Natural killer cell (primary cell): ENCODE results near the gene BSDC1. TPM values are rescaled to one million over a fixed set of nuclear protein-coding genes. Genes with fewer than 3 reads are reported as not detected.

Experiments
- ATAC-seq, 3 donors: fragments of 150-1000 bp in 2 of 3; fragments of 200-7000 bp in 1 of 3; cut with Tn5 transposase; 1 replicate in 1 of 3; 2 replicates in 2 of 3; pipeline ENCODE4 v1.10.0; 2021; ENCODE audit warnings: mild to moderate bottlenecking in 2 of 3, moderate library complexity in 2 of 3
- DNase-seq, 2 donors: peaks; one replicate each; pipeline versions ENCODE4 v3.0.0 to v3.0.0-alpha.2; 2013 to 2021; ENCODE audit warnings: mixed read lengths in 1 of 2
- H3K27ac ChIP-seq: one replicate; pipeline ENCODE4 v1.5.1; 2013; ENCODE audit warnings: mild to moderate bottlenecking, low read length
- H3K27me3 ChIP-seq: one replicate; pipeline ENCODE4 v1.6.1; 2013; ENCODE audit warnings: low read length; ENCODE audit not compliant: control insufficient read depth, insufficient read depth
- H3K36me3 ChIP-seq: one replicate; pipeline ENCODE4 v1.6.1; 2013; ENCODE audit warnings: low read length; ENCODE audit not compliant: control insufficient read depth, insufficient read depth
- H3K4me1 ChIP-seq: one replicate; pipeline ENCODE4 v1.6.1; 2013; ENCODE audit warnings: low read length; ENCODE audit not compliant: control insufficient read depth, insufficient read depth
- H3K4me3 ChIP-seq: one replicate; pipeline ENCODE4 v1.5.1; 2013; ENCODE audit warnings: low read length
- H3K9me3 ChIP-seq: one replicate; pipeline ENCODE4 v1.6.1; 2013; ENCODE audit warnings: low read length; ENCODE audit not compliant: control insufficient read depth, insufficient read depth
- H3K27ac Mint-ChIP-seq, 2 donors: one replicate each; pipeline ENCODE4 v1.8.0; 2022; ENCODE audit warnings: mild to moderate bottlenecking in 2 of 2, mixed read lengths in 2 of 2, moderate library complexity in 1 of 2
- H3K27me3 Mint-ChIP-seq, 2 donors: one replicate each; pipeline ENCODE4 v1.8.0; 2022; ENCODE audit warnings: low read depth in 2 of 2, mixed read lengths in 2 of 2
- H3K36me3 Mint-ChIP-seq: one replicate; pipeline ENCODE4 v1.8.0; 2022; ENCODE audit warnings: mixed read lengths
- H3K4me1 Mint-ChIP-seq, 2 donors: one replicate each; pipeline ENCODE4 v1.8.0; 2022; ENCODE audit warnings: mixed read lengths in 2 of 2
- H3K4me3 Mint-ChIP-seq: one replicate; pipeline ENCODE4 v1.8.0; 2022; ENCODE audit warnings: mild to moderate bottlenecking, moderate library complexity, mixed read lengths
- H3K9me3 Mint-ChIP-seq, 2 donors: one replicate each; pipeline ENCODE4 v1.8.0; 2022; ENCODE audit warnings: mixed read lengths in 2 of 2
- WGBS: methylation state at CpG from one replicate; pipeline ENCODE4 v1.1.7; 2013; ENCODE audit warnings: missing lambda C conversion rate; ENCODE audit not compliant: insufficient coverage; 5-methylcytosine and 5-hydroxymethylcytosine counted together
- intact Hi-C: fragments of 100-400 bp; cut with micrococcal nuclease; formaldehyde crosslinking; loops from one replicate; pipeline ENCODE4 v1.14.2; 2022
- total RNA-seq, 4 donors: library from RNA; stranded (reverse); fragments of 120-200 nt in 1 of 4; gene quantifications; one replicate each; pipeline versions ENCODE4 v1.2.3 to v1.2.4, GENCODE V29; 2013 to 2022
- TF ChIP-seq, protein P1 (sequence below): fragments of 200-600 bp; IDR thresholded peaks from one replicate; pipeline ENCODE4 v1.8.0; 2022; ENCODE audit warnings: antibody characterized with exemption

BSDC1 gene
- total RNA-seq, 3 donors from 2014 or later (not counting 1 experiment from before 2014, with no cell fraction given) = 150 to 203 (median 174) TPM

DNA sequence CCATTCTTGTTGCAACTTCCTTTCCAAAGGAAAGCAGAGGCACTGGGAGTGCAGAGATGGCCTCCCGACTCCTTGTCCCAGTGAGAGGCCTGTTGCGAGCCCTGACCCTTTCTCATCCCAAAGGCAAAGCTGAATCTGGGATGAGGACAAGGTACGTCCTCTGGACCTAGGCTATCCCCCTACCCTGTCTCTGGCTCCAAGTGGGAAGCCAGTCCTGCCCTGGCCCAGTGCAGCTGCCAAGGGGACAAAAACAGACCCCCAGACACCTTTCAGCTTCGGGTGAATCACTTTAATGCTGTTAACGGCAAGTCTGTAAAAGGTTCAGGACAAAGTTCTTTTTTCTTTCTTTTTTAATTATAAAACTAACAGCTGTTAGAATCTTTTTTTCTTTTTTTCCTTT lies 29.4 kb downstream of the BSDC1 start:
- over 99% methylated on average over 5 of the region's 5 CpGs for WGBS
- Histone ChIP-seq H3K9me3 (no peaks in the 10 kb centered on the region), H3K4me3 (no peak overlapping the region), H3K27ac (no peak overlapping the region), H3K36me3 (peaks cover 51% of the 10 kb centered on the region), H3K27me3 (no peaks in the 10 kb centered on the region), H3K4me1 (peaks cover 11% of the 10 kb centered on the region)
- Mint-ChIP-seq H3K9me3 (no peaks in the 10 kb centered on the region), H3K4me1 (peaks cover 19 to 20% of the 10 kb centered on the region in 2 donors), H3K36me3 (no peaks in the 10 kb centered on the region), H3K27ac (no peak overlapping the region), H3K4me3 (no peak overlapping the region), H3K27me3 (peaks cover 5 to 6% of the 10 kb centered on the region in 2 donors)
- TF ChIP-seq, protein P1, sequence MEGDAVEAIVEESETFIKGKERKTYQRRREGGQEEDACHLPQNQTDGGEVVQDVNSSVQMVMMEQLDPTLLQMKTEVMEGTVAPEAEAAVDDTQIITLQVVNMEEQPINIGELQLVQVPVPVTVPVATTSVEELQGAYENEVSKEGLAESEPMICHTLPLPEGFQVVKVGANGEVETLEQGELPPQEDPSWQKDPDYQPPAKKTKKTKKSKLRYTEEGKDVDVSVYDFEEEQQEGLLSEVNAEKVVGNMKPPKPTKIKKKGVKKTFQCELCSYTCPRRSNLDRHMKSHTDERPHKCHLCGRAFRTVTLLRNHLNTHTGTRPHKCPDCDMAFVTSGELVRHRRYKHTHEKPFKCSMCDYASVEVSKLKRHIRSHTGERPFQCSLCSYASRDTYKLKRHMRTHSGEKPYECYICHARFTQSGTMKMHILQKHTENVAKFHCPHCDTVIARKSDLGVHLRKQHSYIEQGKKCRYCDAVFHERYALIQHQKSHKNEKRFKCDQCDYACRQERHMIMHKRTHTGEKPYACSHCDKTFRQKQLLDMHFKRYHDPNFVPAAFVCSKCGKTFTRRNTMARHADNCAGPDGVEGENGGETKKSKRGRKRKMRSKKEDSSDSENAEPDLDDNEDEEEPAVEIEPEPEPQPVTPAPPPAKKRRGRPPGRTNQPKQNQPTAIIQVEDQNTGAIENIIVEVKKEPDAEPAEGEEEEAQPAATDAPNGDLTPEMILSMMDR = no peak
- ATAC-seq (no peak), DNase-seq (no peak)
- intact Hi-C loops = no loop called here

DNA sequence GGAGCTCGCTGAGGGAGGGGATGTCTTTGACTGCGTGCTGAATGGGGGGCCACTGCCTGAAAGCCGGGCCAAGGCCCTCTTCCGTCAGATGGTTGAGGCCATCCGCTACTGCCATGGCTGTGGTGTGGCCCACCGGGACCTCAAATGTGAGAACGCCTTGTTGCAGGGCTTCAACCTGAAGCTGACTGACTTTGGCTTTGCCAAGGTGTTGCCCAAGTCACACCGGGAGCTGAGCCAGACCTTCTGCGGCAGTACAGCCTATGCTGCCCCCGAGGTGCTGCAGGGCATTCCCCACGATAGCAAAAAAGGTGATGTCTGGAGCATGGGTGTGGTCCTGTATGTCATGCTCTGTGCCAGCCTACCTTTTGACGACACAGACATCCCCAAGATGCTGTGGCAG lies 30.5 kb downstream of the BSDC1 start:
- H3K9me3 ChIP-seq = no peaks in the 10 kb centered on the region
- H3K27me3 Mint-ChIP-seq = peaks cover 5 to 6% of the 10 kb centered on the region in 2 donors
- H3K9me3 Mint-ChIP-seq = no peaks in the 10 kb centered on the region
- DNase-seq (no peak), ATAC-seq (no peak)
- H3K4me1 ChIP-seq = peaks cover 17% of the 10 kb centered on the region
- H3K36me3 ChIP-seq = peaks cover 42% of the 10 kb centered on the region
- TF ChIP-seq, protein P1 = no peak
- H3K27me3 ChIP-seq = no peaks in the 10 kb centered on the region
- peaks cover 26 to 27% of the 10 kb centered on the region in 2 donors for H3K4me1 Mint-ChIP-seq
- H3K27ac Mint-ChIP-seq = no peak overlapping the region
- no peak overlapping the region for H3K4me3 Mint-ChIP-seq
- H3K36me3 Mint-ChIP-seq = no peaks in the 10 kb centered on the region
- WGBS = 95% methylated on average over 12 of the region's 12 CpGs
- H3K27ac ChIP-seq = no peak overlapping the region
- no peak overlapping the region for H3K4me3 ChIP-seq
- intact Hi-C loops = no loop called here

DNA sequence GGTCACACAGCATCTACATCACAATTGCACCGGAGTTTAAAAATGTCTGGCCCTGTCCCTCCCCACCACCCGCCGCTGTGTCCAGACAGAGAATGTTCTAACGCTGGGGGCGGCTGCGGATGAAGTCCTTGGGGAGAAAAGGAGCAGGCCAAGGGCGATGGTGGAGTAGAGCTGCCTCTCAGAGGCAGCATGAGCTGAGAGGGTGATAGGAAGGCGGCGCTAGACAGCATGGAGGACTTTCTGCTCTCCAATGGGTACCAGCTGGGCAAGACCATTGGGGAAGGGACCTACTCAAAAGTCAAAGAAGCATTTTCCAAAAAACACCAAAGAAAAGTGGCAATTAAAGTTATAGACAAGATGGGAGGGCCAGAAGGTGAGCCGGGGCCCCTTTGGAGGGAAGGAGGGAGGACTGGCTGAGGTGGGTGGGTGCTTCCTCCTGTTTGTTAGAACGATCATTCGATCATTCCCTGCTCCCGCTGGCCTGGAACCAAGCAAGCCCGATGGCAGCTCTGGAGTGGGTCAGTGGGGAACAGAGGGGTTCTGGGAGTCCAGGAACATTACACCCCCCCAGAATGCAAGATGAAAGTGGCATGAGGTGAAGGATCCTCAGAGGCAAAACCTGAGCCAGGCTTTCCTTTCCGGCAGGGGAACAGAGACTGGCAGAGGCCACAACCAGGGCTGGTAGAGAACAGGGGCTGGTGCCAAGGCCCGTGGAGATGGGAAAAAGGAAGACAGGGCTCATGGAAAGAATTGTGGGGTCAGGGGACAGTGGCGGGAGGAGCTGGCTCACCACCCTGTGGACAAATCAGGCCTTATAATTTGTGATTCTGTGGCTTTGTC lies 31.5 kb downstream of the BSDC1 start, which contains the start of the genes FAM229A and TSSK3:
Gene FAM229A (minus strand): TSS at position 12 of the 840 bp plus-strand sequence. CDS start 394 bp downstream, outside the sequence.
Gene TSSK3 (plus strand): TSS at position 66 of the 840 bp plus-strand sequence. CDS start 163 bp downstream, at position 229.
- ATAC-seq (no peak), DNase-seq (no peak)
- no peak within 1 kb of the TSS for H3K4me3 ChIP-seq
- H3K9me3 ChIP-seq = no peaks in the 10 kb centered on the region
- Mint-ChIP-seq H3K4me3 (peak within 1 kb of the TSS; percentile 13), H3K4me1 (peaks cover 26 to 27% of the 10 kb centered on the region in 2 donors), H3K36me3 (no peaks in the 10 kb centered on the region), H3K27ac (peak within 1 kb of the TSS; percentile 25 to 38), H3K27me3 (peaks cover 5 to 6% of the 10 kb centered on the region in 2 donors), H3K9me3 (no peaks in the 10 kb centered on the region)
- no peaks in the 10 kb centered on the region for H3K27me3 ChIP-seq
- no peak within 1 kb of the TSS for H3K27ac ChIP-seq
- H3K36me3 ChIP-seq = peaks cover 33% of the 10 kb centered on the region
- TF ChIP-seq, protein P1 = no peak
- H3K4me1 ChIP-seq = peaks cover 17% of the 10 kb centered on the region
- intact Hi-C loops = no loop called here
- 89% methylated on average over 16 of the region's 17 CpGs for WGBS
